GM23338 (cell line): ENCODE measurements around the gene SRSF4. TPM values are rescaled to one million over a fixed set of nuclear protein-coding genes. Genes with fewer than 3 reads are reported as not detected.

Experiments
- ATAC-seq: fragments of 200-7000 bp; cut with Tn5 transposase; 3 replicates; pipeline ENCODE4 v1.9.1; 2020
- DNase-seq: peaks from one replicate; pipeline ENCODE4 v3.0.0-alpha.2; 2015; ENCODE audit warnings: low spot score
- H2AFZ ChIP-seq: fragments of 200-600 bp; sonication (generic); 2 replicates; pipeline ENCODE4 v1.8.0; 2016; ENCODE audit warnings: antibody characterized with exemption, mild to moderate bottlenecking, moderate library complexity
- H3F3A ChIP-seq: fragments of 200-600 bp; sonication (generic); replicated peaks from 2 replicates; pipeline ENCODE4 v1.8.0; 2017; ENCODE audit warnings: antibody characterized with exemption, mixed run types, low read depth
- H3K27ac ChIP-seq: fragments of 200-600 bp; sonication (generic); 2 replicates; pipeline ENCODE4 v1.6.1; 2016; ENCODE audit warnings: low read depth
- H3K27me3 ChIP-seq: fragments of 200-600 bp; sonication (generic); 2 replicates; pipeline ENCODE4 v1.8.0; 2016; ENCODE audit warnings: mild to moderate bottlenecking, mixed run types, moderate library complexity; ENCODE audit not compliant: insufficient read depth
- H3K36me3 ChIP-seq: fragments of 200-600 bp; sonication (generic); 2 replicates; pipeline ENCODE4 v1.8.0; 2016; ENCODE audit warnings: mild to moderate bottlenecking; ENCODE audit not compliant: insufficient read depth
- H3K4me1 ChIP-seq: fragments of 200-600 bp; sonication (generic); 2 replicates; pipeline ENCODE4 v1.8.0; 2016; ENCODE audit warnings: mild to moderate bottlenecking, moderate library complexity; ENCODE audit not compliant: insufficient read depth
- H3K4me2 ChIP-seq: fragments of 200-600 bp; sonication (generic); 2 replicates; pipeline ENCODE4 v1.7.1; 2017; ENCODE audit warnings: mixed run types
- H3K4me3 ChIP-seq: fragments of 200-600 bp; sonication (generic); 2 replicates; pipeline ENCODE4 v1.6.1; 2016; ENCODE audit warnings: mixed run types
- H3K79me2 ChIP-seq: fragments of 200-600 bp; sonication (generic); replicated peaks from 2 replicates; pipeline ENCODE4 v1.8.0; 2017; ENCODE audit warnings: mild to moderate bottlenecking; ENCODE audit not compliant: insufficient read depth
- H3K9me2 ChIP-seq: fragments of 200-600 bp; sonication (generic); 2 replicates; pipeline ENCODE4 v1.8.0; 2017; ENCODE audit not compliant: insufficient read depth
- H4K20me1 ChIP-seq: fragments of 200-600 bp; sonication (generic); replicated peaks from 2 replicates; pipeline ENCODE4 v1.8.0; 2017; ENCODE audit warnings: mild to moderate bottlenecking; ENCODE audit not compliant: insufficient read depth
- H3K27ac Mint-ChIP-seq: 2 replicates; pipeline ENCODE4 v1.8.0; 2020; ENCODE audit warnings: inconsistent platforms, mild to moderate bottlenecking, moderate library complexity, mixed read lengths
- H3K27me3 Mint-ChIP-seq: 3 replicates; pipeline ENCODE4 v1.8.0; 2022; ENCODE audit warnings: low read depth, mild to moderate bottlenecking, moderate library complexity, mixed read lengths, inconsistent platforms; ENCODE audit not compliant: insufficient read depth, poor library complexity
- H3K36me3 Mint-ChIP-seq: 3 replicates; pipeline ENCODE4 v1.8.0; 2021; ENCODE audit warnings: low read depth, mild to moderate bottlenecking, inconsistent platforms, moderate library complexity, mixed read lengths
- H3K4me1 Mint-ChIP-seq: 3 replicates; pipeline ENCODE4 v1.8.0; 2020; ENCODE audit warnings: mild to moderate bottlenecking, inconsistent platforms, mixed read lengths
- H3K4me3 Mint-ChIP-seq: 3 replicates; pipeline ENCODE4 v1.8.0; 2021; ENCODE audit warnings: moderate library complexity, mild to moderate bottlenecking, inconsistent platforms, mixed read lengths
- H3K9me3 Mint-ChIP-seq: 3 replicates; pipeline ENCODE4 v1.8.0; 2020; ENCODE audit warnings: moderate library complexity, mild to moderate bottlenecking, inconsistent platforms, mixed read lengths
- CTCF ChIP-seq, 2 experiments: fragments of 200-600 bp in 1 of 2; sonication (generic) in 1 of 2; conservative IDR thresholded peaks; 2 replicates each; pipeline versions ENCODE4 v1.5.1 to v1.6.1; 2016 to 2017; ENCODE audit warnings: antibody characterized with exemption in 2 of 2, low read depth in 2 of 2, mild to moderate bottlenecking in 2 of 2, moderate library complexity in 1 of 2
- ETS1 ChIP-seq: IDR thresholded peaks from 2 replicates; pipeline ENCODE4 v1.6.1; 2016; ENCODE audit warnings: antibody characterized with exemption
- EZH2 ChIP-seq: fragments of 200-600 bp; sonication (generic); IDR thresholded peaks from one replicate; pipeline ENCODE4 v1.8.0; 2017; ENCODE audit warnings: antibody characterized with exemption, mild to moderate bottlenecking, low read depth; ENCODE audit not compliant: unreplicated experiment
- EZH2phosphoT487 ChIP-seq: fragments of 200-600 bp; sonication (generic); IDR thresholded peaks from one replicate; pipeline ENCODE4 v1.8.1; 2018; ENCODE audit warnings: antibody characterized with exemption; ENCODE audit not compliant: unreplicated experiment
- JUNB ChIP-seq: IDR thresholded peaks from one replicate; pipeline ENCODE4 v1.6.1; 2016; ENCODE audit warnings: antibody characterized with exemption; ENCODE audit not compliant: unreplicated experiment
- POLR2AphosphoS5 ChIP-seq: IDR thresholded peaks from 2 replicates; pipeline ENCODE4 v1.6.1; 2016; ENCODE audit warnings: antibody characterized with exemption, low read depth
- STAT1 ChIP-seq: IDR thresholded peaks from one replicate; pipeline ENCODE4 v1.6.1; 2016; ENCODE audit warnings: antibody characterized with exemption; ENCODE audit not compliant: unreplicated experiment
- ZNF114 ChIP-seq: fragments of 250-450 bp; sonication (Bioruptor Pico); IDR thresholded peaks from 2 replicates; pipeline ENCODE4 v1.5.0; 2020; ENCODE audit warnings: mild to moderate bottlenecking, moderate library complexity
- ZNF462 ChIP-seq: fragments of 250-450 bp; sonication (Bioruptor Pico); IDR thresholded peaks from 2 replicates; pipeline ENCODE4 v1.5.0; 2020; ENCODE audit warnings: mild to moderate bottlenecking, moderate library complexity
- polyA plus RNA-seq: library from polyadenylated mRNA; unstranded; fragments of >200 nt; fragmentation: Nextera tagmentation; extraction: Ambion mirVana; gene quantifications from 2 replicates; pipeline ENCODE4 v1.2.1, GENCODE V29; 2016
- total RNA-seq: library from RNA; depleted of rRNA; stranded (reverse); fragments of >200 nt; shearing (Covaris generic); gene quantifications from 2 replicates; pipeline ENCODE4 v1.2.3, GENCODE V29; 2014

The SRSF4 gene
- total and polyA plus RNA-seq, 2 experiments from 2014 or later, result 58.4 to 98.3 TPM

GRCh38 chr1:29221296-29221695, 39.6 kb upstream of the SRSF4 start (continued):
- no peak for TF ChIP-seq ZNF462 (CRISPR knock-in tag)
- TF ChIP-seq EZH2phosphoT487, result no peak
- no peak for TF ChIP-seq CTCF (conservative IDR thresholded peaks at IDR 0.05; ENCODE audit: low read depth in 2 of 2)
- TF ChIP-seq POLR2AphosphoS5, result no peak

GRCh38 chr1:29218223-29218622, 36.5 kb upstream of the SRSF4 start:
- Histone ChIP-seq H2AFZ (no peak overlapping the region), H3K27ac (no peak overlapping the region), H4K20me1 (peaks cover 3% of the 10 kb centered on the region), H3F3A (no peaks in the 10 kb centered on the region; the same call in 1 of the 2 replicates), H3K4me3 (no peak overlapping the region), H3K4me2 (no peak overlapping the region), H3K27me3 (no peaks in the 10 kb centered on the region), H3K79me2 (peaks cover 4% of the 10 kb centered on the region; the same call in 1 of the 2 replicates), H3K4me1 (peaks cover 13% of the 10 kb centered on the region), H3K36me3 (peaks cover 22% of the 10 kb centered on the region), H3K9me2 (no peaks in the 10 kb centered on the region)
- peaks cover 26% of the 10 kb centered on the region for H3K36me3 Mint-ChIP-seq
- H3K9me3 Mint-ChIP-seq, result no peaks in the 10 kb centered on the region
- no peak for TF ChIP-seq JUNB
- no peak for TF ChIP-seq EZH2phosphoT487
- TF ChIP-seq EZH2, result no peak
- no peak for TF ChIP-seq STAT1
- TF ChIP-seq ZNF114, result no peak
- no peak for TF ChIP-seq POLR2AphosphoS5
- TF ChIP-seq ETS1, result no peak
- ATAC-seq, result no peak
- peaks cover 2% of the 10 kb centered on the region for H3K27me3 Mint-ChIP-seq
- DNase-seq, result no peak
- H3K27ac Mint-ChIP-seq, result no peak overlapping the region
- H3K4me1 Mint-ChIP-seq, result peaks cover 14% of the 10 kb centered on the region
- H3K4me3 Mint-ChIP-seq, result no peak overlapping the region
